GM23338 (cell line): ENCODE data around the gene DVL1.

ENCODE experiments used
- CREB1 ChIP-seq: fragments of 250-450 bp; sonication (Bioruptor Pico); IDR thresholded peaks from 2 replicates; pipeline ENCODE4 v1.5.0; 2020; ENCODE audit warnings: low read depth, mild to moderate bottlenecking, moderate library complexity
- EZH2 ChIP-seq: fragments of 200-600 bp; sonication (generic); IDR thresholded peaks from one replicate; pipeline ENCODE4 v1.8.0; 2017; ENCODE audit warnings: antibody characterized with exemption, mild to moderate bottlenecking, low read depth; ENCODE audit not compliant: unreplicated experiment
- EZH2phosphoT487 ChIP-seq: fragments of 200-600 bp; sonication (generic); IDR thresholded peaks from one replicate; pipeline ENCODE4 v1.8.1; 2018; ENCODE audit warnings: antibody characterized with exemption; ENCODE audit not compliant: unreplicated experiment
- NANOG ChIP-seq: IDR thresholded peaks from 2 replicates; pipeline ENCODE4 v1.6.1; 2016; ENCODE audit warnings: antibody characterized with exemption, borderline replicate concordance
- POLR2AphosphoS5 ChIP-seq: IDR thresholded peaks from 2 replicates; pipeline ENCODE4 v1.6.1; 2016; ENCODE audit warnings: antibody characterized with exemption, low read depth
- ZNF114 ChIP-seq: fragments of 250-450 bp; sonication (Bioruptor Pico); IDR thresholded peaks from 2 replicates; pipeline ENCODE4 v1.5.0; 2020; ENCODE audit warnings: mild to moderate bottlenecking, moderate library complexity
- TF ChIP-seq, protein P1 (sequence below), 2 experiments: fragments of 200-600 bp in 1 of 2; sonication (generic) in 1 of 2; conservative IDR thresholded peaks; 2 replicates each; pipeline versions ENCODE4 v1.5.1 to v1.6.1; 2016 to 2017; ENCODE audit warnings: antibody characterized with exemption in 2 of 2, low read depth in 2 of 2, mild to moderate bottlenecking in 2 of 2, moderate library complexity in 1 of 2
- TF ChIP-seq, protein P2 (sequence below): IDR thresholded peaks from one replicate; pipeline ENCODE4 v1.6.1; 2018; ENCODE audit warnings: antibody characterized with exemption; ENCODE audit not compliant: unreplicated experiment

- TF ChIP-seq EZH2phosphoT487, result no peak
- TF ChIP-seq, protein P1, sequence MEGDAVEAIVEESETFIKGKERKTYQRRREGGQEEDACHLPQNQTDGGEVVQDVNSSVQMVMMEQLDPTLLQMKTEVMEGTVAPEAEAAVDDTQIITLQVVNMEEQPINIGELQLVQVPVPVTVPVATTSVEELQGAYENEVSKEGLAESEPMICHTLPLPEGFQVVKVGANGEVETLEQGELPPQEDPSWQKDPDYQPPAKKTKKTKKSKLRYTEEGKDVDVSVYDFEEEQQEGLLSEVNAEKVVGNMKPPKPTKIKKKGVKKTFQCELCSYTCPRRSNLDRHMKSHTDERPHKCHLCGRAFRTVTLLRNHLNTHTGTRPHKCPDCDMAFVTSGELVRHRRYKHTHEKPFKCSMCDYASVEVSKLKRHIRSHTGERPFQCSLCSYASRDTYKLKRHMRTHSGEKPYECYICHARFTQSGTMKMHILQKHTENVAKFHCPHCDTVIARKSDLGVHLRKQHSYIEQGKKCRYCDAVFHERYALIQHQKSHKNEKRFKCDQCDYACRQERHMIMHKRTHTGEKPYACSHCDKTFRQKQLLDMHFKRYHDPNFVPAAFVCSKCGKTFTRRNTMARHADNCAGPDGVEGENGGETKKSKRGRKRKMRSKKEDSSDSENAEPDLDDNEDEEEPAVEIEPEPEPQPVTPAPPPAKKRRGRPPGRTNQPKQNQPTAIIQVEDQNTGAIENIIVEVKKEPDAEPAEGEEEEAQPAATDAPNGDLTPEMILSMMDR (conservative IDR thresholded peaks at IDR 0.05; ENCODE audit: low read depth in 2 of 2), result no peak
- TF ChIP-seq CREB1 (CRISPR knock-in tag), result no peak
- TF ChIP-seq POLR2AphosphoS5, result no peak
- TF ChIP-seq EZH2, result no peak
- TF ChIP-seq, protein P2, sequence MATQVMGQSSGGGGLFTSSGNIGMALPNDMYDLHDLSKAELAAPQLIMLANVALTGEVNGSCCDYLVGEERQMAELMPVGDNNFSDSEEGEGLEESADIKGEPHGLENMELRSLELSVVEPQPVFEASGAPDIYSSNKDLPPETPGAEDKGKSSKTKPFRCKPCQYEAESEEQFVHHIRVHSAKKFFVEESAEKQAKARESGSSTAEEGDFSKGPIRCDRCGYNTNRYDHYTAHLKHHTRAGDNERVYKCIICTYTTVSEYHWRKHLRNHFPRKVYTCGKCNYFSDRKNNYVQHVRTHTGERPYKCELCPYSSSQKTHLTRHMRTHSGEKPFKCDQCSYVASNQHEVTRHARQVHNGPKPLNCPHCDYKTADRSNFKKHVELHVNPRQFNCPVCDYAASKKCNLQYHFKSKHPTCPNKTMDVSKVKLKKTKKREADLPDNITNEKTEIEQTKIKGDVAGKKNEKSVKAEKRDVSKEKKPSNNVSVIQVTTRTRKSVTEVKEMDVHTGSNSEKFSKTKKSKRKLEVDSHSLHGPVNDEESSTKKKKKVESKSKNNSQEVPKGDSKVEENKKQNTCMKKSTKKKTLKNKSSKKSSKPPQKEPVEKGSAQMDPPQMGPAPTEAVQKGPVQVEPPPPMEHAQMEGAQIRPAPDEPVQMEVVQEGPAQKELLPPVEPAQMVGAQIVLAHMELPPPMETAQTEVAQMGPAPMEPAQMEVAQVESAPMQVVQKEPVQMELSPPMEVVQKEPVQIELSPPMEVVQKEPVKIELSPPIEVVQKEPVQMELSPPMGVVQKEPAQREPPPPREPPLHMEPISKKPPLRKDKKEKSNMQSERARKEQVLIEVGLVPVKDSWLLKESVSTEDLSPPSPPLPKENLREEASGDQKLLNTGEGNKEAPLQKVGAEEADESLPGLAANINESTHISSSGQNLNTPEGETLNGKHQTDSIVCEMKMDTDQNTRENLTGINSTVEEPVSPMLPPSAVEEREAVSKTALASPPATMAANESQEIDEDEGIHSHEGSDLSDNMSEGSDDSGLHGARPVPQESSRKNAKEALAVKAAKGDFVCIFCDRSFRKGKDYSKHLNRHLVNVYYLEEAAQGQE, result no peak
- TF ChIP-seq ZNF114, result no peak
- no peak for TF ChIP-seq NANOG
Observed at GRCh38 chr1:1335283-1335682, 13.9 kb downstream of the DVL1 start.
